ENCODE data around the gene KIAA2012.

DNA sequence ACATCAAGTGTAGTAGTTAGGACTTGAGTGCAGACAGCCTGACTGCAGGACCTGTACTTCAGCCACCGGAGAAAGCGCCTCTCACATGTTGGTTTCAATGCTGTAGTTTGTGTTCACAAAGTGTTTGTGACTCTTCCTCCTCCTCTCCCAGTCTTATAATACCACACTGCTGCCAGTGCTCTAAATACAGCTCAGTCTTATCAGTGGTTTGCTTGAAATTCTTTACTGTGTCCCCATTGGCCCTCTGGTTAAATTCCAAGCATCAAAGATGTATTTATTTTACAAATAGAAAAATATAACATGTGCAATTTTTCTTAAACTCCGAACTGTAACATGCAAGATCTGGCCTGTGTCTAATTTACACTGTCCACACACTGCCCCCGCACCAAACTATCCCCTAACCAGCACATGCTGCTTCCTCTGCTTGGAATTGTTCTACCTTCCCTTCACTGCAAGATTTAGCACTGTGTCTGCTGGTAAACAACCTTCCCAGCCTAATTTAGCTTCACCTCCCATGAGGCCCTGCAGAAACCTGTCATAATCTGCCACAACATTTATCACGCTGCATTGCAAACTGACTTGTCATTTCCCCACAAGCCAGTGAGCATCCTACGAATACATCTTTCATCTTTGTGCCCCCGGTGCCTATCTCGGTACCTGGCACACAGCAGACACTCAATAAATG, 88.2 kb downstream of the KIAA2012 start:
- TF ChIP-seq, protein P1, sequence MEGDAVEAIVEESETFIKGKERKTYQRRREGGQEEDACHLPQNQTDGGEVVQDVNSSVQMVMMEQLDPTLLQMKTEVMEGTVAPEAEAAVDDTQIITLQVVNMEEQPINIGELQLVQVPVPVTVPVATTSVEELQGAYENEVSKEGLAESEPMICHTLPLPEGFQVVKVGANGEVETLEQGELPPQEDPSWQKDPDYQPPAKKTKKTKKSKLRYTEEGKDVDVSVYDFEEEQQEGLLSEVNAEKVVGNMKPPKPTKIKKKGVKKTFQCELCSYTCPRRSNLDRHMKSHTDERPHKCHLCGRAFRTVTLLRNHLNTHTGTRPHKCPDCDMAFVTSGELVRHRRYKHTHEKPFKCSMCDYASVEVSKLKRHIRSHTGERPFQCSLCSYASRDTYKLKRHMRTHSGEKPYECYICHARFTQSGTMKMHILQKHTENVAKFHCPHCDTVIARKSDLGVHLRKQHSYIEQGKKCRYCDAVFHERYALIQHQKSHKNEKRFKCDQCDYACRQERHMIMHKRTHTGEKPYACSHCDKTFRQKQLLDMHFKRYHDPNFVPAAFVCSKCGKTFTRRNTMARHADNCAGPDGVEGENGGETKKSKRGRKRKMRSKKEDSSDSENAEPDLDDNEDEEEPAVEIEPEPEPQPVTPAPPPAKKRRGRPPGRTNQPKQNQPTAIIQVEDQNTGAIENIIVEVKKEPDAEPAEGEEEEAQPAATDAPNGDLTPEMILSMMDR (optimal IDR thresholded peaks at IDR 0.05 in 1 of 3, IDR thresholded peaks at IDR 0.05 in 1 of 3, conservative IDR thresholded peaks at IDR 0.05 in 1 of 3; ENCODE audit: extremely low read depth in 1 of 3, insufficient read depth in 2 of 3, low read length in 3 of 3) = no peak
- no peak for TF ChIP-seq EZH2 (IDR thresholded peaks at IDR 0.05; ENCODE audit: low read length)
